Neutrophil (primary cell): Measurements from ENCODE around the gene CCDC38.

Experiments used
- H3K27ac ChIP-seq: fragments of 200-600 bp; sonication (generic); 2 replicates; pipeline ENCODE4 v1.5.1; 2016; ENCODE audit warnings: mild to moderate bottlenecking, moderate library complexity
- H3K27me3 ChIP-seq: fragments of 200-600 bp; sonication (generic); 2 replicates; pipeline ENCODE4 v1.6.0; 2016; ENCODE audit warnings: mild to moderate bottlenecking
- H3K36me3 ChIP-seq: fragments of 200-600 bp; sonication (generic); 2 replicates; pipeline ENCODE4 v1.5.1; 2017
- H3K4me1 ChIP-seq, 2 experiments: fragments of 200-600 bp in 1 of 2; sonication (generic) in 1 of 2; 1 replicate in 1 of 2; 2 replicates in 1 of 2; pipeline versions ENCODE4 v1.5.1 to v1.6.1; 2013 to 2016; ENCODE audit warnings: low read depth in 1 of 2, low read length in 1 of 2, mild to moderate bottlenecking in 1 of 2, moderate library complexity in 1 of 2; ENCODE audit not compliant: control insufficient read depth in 1 of 2, insufficient read depth in 1 of 2
- H3K4me3 ChIP-seq, 2 experiments: fragments of 200-600 bp in 1 of 2; sonication (generic) in 1 of 2; 1 replicate in 1 of 2; 2 replicates in 1 of 2; pipeline ENCODE4 v1.5.1; 2013 to 2016; ENCODE audit warnings: low read depth in 1 of 2, low read length in 1 of 2, mild to moderate bottlenecking in 1 of 2, moderate library complexity in 1 of 2
- H3K9me3 ChIP-seq: fragments of 200-600 bp; sonication (generic); 2 replicates; pipeline ENCODE4 v1.5.1; 2016
- TF ChIP-seq, protein P1 (sequence below): fragments of 200-600 bp; sonication (generic); IDR thresholded peaks from 2 replicates; pipeline ENCODE4 v1.5.1; 2016; ENCODE audit warnings: antibody characterized with exemption

Gene CCDC38

DNA sequence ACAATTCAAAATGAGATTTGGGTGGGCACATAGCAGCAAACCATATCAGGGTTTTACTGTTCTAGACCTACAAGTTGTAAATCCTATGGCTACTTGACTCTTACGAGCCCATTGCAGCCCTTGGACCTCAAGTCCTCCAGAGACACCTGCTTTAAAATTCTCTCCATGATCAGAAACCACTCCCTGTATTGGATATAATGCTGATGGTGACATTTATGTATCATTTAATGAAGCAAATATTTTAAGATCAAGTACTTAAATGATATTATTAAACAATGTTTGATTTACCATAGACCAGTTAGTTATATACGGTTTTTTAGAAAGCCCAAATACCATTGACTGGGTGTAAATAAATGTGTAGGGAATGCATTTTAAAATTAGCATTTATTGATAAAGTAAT lies 24.9 kb upstream of the CCDC38 start:
- Histone ChIP-seq H3K27ac (no peak overlapping the region), H3K4me1 (no peaks in the 10 kb centered on the region), H3K27me3 (no peaks in the 10 kb centered on the region), H3K9me3 (no peaks in the 10 kb centered on the region), H3K36me3 (peaks cover 5% of the 10 kb centered on the region), H3K4me3 (no peak overlapping the region)
- TF ChIP-seq, protein P1, sequence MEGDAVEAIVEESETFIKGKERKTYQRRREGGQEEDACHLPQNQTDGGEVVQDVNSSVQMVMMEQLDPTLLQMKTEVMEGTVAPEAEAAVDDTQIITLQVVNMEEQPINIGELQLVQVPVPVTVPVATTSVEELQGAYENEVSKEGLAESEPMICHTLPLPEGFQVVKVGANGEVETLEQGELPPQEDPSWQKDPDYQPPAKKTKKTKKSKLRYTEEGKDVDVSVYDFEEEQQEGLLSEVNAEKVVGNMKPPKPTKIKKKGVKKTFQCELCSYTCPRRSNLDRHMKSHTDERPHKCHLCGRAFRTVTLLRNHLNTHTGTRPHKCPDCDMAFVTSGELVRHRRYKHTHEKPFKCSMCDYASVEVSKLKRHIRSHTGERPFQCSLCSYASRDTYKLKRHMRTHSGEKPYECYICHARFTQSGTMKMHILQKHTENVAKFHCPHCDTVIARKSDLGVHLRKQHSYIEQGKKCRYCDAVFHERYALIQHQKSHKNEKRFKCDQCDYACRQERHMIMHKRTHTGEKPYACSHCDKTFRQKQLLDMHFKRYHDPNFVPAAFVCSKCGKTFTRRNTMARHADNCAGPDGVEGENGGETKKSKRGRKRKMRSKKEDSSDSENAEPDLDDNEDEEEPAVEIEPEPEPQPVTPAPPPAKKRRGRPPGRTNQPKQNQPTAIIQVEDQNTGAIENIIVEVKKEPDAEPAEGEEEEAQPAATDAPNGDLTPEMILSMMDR = no peak

DNA sequence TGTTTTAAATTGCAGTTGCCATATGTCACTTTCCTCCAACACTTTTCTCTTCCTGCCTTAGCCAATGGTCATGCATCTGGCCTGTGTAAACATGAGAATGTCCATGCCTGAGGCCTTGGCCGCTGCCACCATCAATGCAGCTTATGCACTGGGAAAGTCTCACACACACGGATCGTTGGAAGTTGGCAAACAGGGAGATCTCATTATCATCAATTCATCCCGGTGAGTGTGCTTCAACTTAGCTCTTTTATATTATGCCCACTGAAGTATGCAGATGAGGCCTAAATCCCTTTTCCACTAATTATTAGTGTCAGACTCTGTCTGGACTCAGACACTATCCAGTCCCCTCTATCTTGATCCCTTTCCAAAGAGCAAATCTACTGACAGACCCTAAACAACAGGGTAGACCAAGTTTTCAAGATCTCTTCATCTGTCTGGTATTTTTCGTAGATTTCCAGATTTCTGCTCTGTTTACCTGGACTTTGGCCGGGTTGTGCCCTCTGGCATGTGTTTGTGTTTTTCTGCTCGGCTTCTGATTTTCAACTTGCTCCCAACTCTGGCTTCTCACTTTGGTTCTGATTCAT lies 24.0 kb upstream of the CCDC38 start:
- Histone ChIP-seq H3K4me1 (no peaks in the 10 kb centered on the region), H3K4me3 (no peak overlapping the region), H3K9me3 (no peaks in the 10 kb centered on the region), H3K27ac (no peak overlapping the region), H3K27me3 (no peaks in the 10 kb centered on the region), H3K36me3 (no peaks in the 10 kb centered on the region)
- TF ChIP-seq, protein P1 = no peak

DNA sequence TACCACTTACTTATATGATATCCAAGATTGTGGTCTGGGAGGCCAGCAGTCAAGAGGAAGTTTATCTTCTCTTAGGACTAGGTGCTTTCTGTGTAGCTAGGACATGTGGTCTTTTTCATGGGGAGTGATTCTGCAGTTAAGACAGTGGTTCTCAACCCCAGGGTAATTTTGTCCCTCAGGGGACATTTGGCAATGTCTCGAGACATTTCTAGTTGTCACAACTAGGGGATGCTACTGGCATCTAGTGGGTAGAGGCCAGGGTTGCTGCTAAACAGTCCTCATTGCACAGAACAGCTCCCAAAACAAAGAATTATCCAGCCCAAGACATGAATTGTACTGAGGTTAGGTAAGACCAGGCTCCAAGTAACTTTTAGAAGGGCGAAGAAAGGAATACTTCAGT lies 20.7 kb upstream of the CCDC38 start:
- Histone ChIP-seq H3K36me3 (no peaks in the 10 kb centered on the region), H3K27me3 (no peaks in the 10 kb centered on the region), H3K4me1 (no peaks in the 10 kb centered on the region), H3K9me3 (no peaks in the 10 kb centered on the region), H3K27ac (no peak overlapping the region), H3K4me3 (no peak overlapping the region)
- TF ChIP-seq, protein P1 = no peak

DNA sequence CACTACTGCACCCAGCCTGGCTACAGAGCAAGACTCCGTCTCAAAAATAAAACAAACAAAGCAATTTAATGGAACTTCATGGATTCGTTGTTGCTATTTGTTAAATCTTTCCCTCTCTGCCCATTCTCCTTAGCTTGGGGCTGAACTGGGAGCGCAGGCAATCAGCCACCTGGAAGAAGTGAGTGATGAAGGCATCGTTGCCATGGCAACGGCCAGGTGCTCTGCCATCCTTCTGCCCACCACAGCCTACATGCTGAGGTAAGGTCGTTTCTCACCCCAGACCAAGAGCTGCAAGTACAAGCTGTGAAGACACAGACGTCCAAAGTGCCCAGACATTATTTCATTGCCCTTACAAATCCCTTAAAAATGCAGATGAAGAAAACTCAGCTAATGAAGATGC lies 19.8 kb upstream of the CCDC38 start:
- Histone ChIP-seq H3K27ac (no peak overlapping the region), H3K9me3 (no peaks in the 10 kb centered on the region), H3K27me3 (no peaks in the 10 kb centered on the region), H3K4me1 (no peaks in the 10 kb centered on the region), H3K4me3 (no peak overlapping the region), H3K36me3 (no peaks in the 10 kb centered on the region)
- TF ChIP-seq, protein P1 = no peak

DNA sequence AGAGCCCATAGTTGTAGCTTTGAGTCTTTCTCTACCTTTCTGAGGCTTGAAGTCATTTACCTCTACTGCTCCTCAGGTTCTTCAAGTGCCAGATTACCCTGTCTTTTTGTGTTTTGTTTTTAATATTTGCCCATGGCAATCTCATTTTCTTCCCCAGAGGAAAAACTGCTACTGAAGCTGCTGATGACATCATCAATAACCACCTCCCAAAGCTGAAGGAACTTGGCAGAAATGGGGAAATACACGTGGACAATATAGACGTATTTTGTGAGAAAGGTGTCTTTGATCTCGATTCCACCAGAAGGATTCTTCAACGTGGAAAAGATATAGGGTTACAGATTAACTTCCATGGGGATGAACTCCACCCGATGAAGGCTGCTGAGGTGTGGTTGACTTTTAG lies 17.8 kb upstream of the CCDC38 start:
- Histone ChIP-seq H3K36me3 (no peaks in the 10 kb centered on the region), H3K9me3 (no peaks in the 10 kb centered on the region), H3K27me3 (no peaks in the 10 kb centered on the region), H3K27ac (no peak overlapping the region), H3K4me1 (no peaks in the 10 kb centered on the region), H3K4me3 (no peak overlapping the region)
- TF ChIP-seq, protein P1 = no peak

DNA sequence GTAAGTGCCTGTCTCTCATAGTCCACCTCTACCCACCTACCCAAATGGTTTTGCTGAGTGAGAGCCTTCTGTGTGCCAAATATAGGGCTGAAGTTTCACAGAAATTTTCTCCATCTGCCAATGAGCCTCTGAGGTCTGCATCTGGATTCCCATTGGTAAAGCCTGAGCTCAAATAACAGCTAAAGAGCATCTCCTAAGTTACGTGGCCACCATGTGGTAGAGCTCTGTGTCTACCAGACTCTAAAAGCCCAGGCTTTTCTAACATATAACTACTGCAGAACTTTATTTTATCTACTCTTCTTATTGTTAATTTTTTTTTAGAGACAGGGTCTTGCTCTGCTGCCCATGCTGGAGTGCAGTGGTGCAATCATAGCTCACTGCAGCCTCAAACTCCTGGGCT lies 16.7 kb upstream of the CCDC38 start:
- Histone ChIP-seq H3K27ac (no peak overlapping the region), H3K36me3 (no peaks in the 10 kb centered on the region), H3K4me3 (no peak overlapping the region), H3K9me3 (no peaks in the 10 kb centered on the region), H3K4me1 (no peaks in the 10 kb centered on the region), H3K27me3 (no peaks in the 10 kb centered on the region)
- TF ChIP-seq, protein P1 = no peak
